Erythroblast (primary cell): ENCODE results near the gene EFHD1.
"Not testable (repeated sequence)": the region's sequence is repeated elsewhere in the genome, so short reads cannot be mapped to it uniquely, and the experiment has no call there.

ENCODE experiments used
- DNase-seq, 2 experiments: peaks; one replicate each; lab custom pipeline; 2025; lab: John Stamatoyannopoulos, UW
- GATA1 ChIP-seq: IDR thresholded peaks from 2 replicates; pipeline ENCODE4 v1.6.1; 2011; ENCODE audit warnings: low read depth, mild to moderate bottlenecking, control low read depth, low read length, moderate library complexity
- POLR2A ChIP-seq: IDR thresholded peaks from 2 replicates; pipeline ENCODE4 v1.6.1; 2011; ENCODE audit warnings: mild to moderate bottlenecking, low read length

Gene EFHD1

DNA sequence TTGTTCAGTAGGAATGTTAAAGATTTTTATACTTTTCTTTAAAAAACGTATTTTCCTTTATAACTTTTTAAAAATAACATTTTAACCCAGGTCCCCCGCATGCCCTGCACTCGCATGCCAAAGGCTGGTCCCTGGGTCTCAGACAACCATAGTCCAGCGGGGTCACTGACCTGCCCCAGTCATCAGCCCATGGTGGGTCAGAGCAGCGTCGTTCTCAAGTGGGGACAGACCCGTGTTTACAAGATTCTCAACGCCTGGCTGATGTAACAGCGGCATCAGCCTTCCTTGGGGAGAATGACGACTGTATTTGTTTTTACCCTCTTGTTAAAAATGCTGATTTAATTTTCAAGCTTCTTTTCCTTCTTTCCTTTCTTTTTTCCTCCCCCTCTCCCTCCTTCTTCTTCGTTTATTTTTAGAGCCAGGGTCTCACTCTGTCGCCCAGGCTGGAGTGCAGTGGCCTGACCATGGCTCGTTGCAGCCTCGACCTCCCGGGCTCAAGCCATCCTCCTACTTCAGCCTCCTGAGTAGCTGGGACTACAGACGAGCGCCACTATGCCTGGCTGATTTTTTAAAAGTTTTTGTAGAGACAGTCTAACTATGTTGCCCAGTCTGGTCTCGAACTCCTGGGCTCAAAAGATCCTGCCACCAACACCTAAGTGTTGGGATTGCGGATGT is 1.0 kb upstream of the EFHD1 start:
- no peak for TF ChIP-seq GATA1
- no peak for TF ChIP-seq POLR2A
- DNase-seq, result no peak

DNA sequence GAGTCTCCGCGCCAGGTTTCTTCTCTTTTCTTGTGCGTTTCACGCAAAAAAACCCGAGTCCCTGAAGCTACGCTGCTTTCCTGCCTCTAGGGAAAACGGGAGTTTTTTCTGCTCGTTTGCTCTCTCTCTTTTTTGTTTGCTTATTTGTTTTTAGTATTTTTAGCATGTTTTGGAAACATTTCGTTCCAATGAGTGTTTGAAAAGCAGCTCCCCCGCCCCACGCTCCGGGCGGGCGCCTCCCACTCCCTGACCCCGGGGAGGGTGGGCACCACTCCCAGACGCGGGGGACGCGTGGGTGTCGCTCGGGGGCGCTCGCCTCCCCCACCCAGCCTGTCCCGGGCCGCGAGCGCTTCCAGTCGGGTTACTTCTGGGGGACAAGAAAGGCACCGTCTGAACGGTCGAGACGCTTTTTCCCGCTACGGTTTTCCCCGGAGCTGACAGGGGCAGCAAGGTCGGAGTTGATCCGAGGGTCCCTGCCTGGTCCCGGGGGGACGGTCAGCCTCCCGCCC is 446 bp upstream of the EFHD1 start:
- TF ChIP-seq POLR2A (no peak), GATA1 (no peak)
- no peak for DNase-seq

DNA sequence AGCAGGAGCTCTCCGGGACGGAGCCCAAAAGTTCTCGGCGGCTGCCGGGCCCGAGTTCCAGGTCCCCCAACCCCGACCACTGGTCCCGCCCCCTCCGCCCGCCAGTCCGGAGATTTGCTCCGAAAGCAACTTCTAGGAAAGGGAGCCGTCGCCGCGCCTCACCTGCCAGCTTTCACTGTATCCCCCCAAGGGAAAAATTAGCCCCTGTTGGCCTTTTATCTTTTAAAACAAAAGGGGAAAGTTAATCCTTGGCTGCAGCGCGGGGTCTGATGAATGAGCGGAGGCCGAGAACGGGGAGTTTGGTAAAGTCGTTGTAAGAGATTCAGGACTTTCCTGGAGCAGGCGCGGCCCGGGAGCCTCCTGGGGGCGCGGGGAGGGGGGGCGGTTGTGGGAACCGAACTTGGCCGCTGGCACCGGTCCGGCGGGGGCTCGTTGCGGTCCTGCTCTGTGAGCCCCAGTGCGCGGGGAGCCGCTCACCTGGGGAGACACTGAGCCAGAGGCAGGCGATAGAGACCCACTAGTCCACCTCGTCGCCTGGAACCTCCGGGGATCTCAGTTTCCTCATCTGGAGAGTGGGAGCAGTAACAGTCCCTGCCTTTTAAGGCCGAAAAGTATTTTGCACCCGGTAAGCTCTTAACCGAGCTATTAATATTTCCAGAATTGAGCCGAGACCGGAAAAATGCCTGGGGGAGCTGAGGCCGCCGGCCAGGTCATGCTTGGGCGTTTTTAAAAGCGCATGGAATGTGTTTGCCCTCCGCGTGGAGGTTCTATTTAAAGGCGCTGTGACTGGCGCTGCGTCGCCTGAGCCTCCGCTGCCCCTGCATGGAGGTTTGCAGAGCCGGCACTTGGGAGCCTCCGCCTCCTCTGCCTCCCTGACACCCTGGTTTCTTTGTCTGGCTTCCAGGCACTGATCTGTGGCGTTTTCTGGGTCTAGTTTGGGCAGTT is 1.1 kb downstream of the EFHD1 start:
- no peak for TF ChIP-seq GATA1
- TF ChIP-seq POLR2A, result no peak
- DNase-seq, result no peak

DNA sequence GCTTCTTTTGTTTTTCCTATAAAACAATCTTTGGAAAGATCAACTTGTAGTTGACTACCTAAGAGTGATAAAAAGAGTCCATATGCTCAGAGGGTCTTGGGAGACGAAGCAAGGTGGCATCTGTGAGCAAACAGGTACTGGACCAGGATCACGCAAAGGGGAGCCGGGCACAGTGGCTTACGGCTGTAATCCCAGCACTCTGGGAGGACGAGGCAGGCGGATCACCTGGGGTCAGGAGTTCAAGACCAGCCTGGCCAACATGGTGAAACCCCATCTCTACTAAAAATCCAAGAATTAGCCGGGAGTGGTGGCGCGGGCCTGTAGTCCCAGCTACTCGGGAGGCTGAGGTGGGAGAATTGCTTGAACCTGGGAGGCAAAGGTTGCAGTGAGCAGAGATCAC is 2.0 kb downstream of the EFHD1 start:
- DNase-seq, result not testable (repeated sequence)

DNA sequence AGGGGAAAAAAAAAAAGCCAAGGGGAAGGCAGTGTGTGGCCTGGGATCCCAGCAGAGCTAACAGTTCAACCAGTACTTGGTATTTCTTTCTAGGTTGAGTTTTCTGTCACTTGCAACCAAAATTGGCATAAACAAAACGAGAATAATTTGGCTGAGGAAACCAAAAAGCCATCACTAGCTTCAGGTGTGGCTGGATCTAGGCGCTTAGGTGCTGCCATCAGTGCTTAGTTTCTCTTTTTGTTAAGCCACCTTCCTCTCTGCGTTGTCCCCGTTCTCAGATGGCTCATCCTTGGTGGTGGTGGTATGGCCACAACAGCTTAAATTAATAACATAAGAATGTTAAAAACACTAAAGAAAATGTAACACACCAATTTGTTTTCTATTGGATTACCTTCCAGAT is 2.4 kb downstream of the EFHD1 start:
- DNase-seq, result no peak
- TF ChIP-seq POLR2A (no peak), GATA1 (no peak)

DNA sequence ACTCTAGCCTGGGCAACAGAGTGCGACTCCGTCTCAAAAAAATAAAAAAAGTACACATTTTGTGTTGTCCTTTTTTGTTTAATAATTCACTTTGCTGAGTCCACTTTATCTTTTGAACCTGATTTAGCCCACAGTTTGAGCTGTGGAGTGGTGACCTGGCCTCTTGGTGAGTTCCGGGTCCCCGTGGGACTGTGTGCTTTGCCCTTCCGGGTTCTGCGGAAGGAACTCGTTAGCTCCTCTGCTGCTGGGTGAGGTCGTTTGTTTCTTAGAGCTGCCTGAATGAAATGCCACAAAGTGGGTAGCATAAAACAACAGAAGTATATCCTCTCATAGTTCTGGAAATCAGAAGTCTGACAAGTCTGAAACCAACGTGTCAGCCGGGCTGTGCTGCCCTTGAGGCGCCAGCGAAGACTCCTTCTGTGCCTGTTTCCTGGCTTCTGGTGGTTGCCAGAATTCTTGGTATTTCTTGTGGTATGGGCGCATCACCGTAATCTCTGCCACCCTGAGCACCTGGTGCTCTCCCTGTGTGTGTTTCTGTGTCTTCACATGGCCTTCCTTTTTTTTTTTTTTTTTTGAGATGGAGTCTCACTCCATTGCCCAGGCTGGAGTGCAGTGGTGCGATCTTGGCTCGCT is 3.5 kb downstream of the EFHD1 start:
- DNase-seq, result no peak
- TF ChIP-seq POLR2A, result no peak
- no peak for TF ChIP-seq GATA1

DNA sequence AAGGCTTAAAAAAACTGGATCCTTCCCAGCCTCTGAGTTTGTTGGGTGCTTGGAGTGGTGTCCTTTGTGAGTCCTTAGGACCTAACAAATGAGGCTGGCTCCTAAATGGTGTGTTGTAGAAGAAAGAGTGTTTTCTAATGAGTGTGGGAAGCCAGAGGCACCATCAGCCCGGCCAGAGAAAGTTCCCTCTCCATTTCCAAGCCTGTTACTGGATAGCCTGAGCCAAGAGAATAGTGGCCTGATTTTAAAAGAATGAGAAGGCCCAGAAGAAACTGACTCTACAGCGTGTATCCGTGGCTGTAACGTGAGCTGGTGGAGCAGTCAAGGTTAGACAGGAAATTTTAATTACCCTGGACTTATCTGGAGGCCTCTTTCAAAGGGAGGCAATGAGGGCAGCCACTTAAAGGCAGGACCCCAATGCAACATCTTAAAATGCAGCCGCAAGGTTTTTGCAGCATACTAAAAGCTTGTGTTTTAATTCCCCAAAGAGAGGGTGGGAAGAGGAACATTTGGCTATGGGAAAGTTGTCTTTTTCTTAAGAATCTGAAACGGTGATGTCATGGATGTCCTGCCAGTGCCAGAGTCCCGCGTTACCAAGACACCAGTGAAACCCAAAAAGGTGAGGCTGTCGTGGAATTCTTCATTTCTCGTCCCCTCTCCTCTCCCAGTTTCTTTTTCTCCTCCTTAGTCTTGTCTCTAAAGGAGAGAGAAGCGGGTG is 4.6 kb downstream of the EFHD1 start:
- no peak for TF ChIP-seq POLR2A
- no peak for TF ChIP-seq GATA1
- DNase-seq, result no peak

DNA sequence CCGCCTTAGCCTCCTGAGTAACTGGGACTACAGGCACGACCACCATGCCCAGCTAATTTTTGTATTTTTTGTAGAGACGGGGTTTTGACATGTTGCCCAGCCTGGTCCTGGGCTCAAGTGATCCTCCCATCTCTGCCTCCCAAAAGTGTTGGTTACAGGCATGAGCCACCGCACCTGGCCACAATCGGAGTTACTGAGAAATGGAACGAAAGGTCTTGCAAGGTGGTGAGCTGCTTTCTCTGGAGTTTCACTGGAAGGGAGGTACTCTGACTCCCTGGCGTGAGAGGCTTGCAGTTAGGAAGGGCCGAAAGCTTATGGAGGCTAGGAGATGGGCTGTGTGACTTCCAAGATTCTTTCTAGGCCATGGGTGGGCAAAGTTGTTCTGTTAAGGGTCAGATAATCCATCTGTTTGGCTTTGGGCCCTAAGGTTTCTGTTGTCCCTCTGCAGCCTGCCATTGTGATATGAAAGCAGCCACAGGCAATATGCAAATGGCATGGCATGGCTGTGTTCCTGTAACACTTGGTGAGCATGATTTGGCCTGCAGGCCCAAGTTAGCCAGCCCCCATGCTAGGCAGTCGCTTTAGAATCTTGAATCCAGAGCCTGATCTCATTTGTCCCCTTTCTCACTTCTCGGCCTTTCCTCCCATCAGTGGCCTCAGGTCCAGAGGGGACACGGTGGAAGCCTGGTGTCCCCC is 7.9 kb downstream of the EFHD1 start:
- no peak for DNase-seq
- TF ChIP-seq POLR2A, result no peak
- no peak for TF ChIP-seq GATA1

DNA sequence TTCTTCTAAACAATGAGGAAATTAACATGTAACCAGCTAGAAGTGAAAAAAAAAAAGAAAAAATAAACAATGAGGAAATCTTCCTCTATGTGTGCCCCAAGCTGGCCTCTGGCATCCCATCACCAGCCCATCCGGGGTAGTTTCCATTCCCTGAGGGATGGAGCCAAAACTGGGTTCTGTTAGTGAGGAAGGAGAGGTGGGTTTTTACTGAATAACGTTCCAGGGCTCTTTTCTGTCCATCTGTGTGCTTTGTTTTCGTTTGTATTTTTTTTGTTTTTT is 9.7 kb downstream of the EFHD1 start:
- no peak for DNase-seq
- TF ChIP-seq GATA1 (no peak), POLR2A (no peak)

DNA sequence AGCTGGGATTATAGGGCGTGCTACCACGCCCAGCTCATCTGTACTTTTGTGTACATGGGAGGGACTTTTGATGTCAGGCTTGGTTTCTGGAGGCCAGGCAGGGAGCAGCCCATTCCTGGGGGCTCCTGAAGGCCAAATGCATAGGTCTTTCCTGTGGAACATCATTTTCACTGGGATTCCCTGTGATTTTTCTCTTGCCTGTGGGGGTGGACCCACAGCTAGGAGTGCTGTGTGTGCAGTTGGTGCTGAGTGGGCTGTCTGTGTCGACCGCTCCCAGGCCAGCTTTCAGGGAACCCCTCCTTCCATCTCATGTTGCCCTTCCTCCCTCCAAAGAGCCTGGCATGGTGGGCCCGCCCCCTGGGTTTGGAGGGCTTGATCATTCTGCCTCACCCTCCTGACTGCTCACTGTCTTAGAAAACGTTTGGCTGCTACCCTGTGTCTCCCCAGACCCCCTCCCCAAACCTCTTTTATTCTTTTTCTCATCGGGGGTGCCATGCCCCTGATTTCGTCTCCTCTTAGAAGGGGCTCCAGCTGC is 10.5 kb downstream of the EFHD1 start:
- TF ChIP-seq GATA1, result no peak
- TF ChIP-seq POLR2A, result no peak

DNA sequence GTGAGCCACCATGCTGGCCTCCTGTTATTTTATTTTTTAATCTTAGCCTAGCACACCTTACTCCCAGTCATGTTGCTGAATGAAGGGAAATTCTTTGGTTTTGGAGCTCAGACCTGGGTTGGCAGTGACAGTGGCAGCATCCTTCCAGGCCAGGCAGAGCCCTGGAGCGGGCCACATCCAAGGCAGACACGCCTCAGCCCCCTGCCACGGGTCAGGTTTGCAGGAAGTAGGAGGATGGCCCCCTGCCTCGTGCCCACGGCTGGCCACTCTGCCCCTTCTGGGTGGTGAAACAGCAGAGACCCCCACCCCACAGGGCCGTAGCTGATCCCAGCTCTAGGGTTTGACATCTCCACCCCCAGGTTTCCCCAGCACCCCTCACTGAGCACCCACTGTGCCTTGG is 11.7 kb downstream of the EFHD1 start:
- TF ChIP-seq GATA1, result no peak
- no peak for TF ChIP-seq POLR2A
- no peak for DNase-seq

More for the DNA sequence above, 10.5 kb downstream of the EFHD1 start:
- DNase-seq, result no peak

DNA sequence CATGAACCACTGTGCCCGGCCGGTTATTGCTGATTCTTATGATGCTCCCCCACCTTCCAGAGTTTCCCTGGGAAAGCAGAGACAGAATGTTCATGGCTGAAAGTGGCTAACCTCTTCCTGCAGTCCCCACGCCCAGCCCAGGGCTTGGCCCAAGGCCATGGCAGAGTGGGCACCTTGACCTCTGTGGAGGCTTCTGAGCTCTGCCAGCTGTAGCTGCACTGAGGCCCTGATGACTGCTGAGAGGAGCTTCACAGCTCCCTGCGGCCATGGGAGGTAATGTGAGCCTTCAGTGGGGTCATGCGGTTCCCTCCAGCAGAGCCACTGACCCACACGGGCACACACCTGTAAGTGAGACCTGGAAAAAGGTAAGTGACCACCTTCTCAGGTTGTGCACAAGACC is 13.3 kb downstream of the EFHD1 start:
- no peak for DNase-seq
- TF ChIP-seq GATA1 (no peak), POLR2A (no peak)

DNA sequence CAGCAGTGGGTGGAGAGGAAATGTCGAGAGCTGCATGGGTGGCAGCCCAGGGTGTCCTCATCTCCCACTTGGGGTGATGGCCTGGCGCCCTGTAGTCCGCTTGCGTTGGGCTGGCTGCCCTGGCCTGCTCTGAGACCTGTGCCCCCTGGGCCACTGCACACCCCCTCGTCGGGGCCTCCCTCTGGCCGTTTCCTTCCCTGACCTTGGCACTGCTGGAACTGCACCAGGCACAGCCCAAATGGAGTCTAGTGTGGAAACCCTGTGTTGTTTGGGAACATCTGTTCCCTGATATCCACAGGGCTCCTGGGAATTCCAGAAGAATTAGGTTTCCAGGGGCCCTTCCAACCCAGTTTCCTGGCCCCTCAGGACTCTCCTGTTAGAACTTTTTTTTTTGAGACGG is 13.9 kb downstream of the EFHD1 start:
- DNase-seq, result no peak
- no peak for TF ChIP-seq POLR2A
- TF ChIP-seq GATA1, result no peak

DNA sequence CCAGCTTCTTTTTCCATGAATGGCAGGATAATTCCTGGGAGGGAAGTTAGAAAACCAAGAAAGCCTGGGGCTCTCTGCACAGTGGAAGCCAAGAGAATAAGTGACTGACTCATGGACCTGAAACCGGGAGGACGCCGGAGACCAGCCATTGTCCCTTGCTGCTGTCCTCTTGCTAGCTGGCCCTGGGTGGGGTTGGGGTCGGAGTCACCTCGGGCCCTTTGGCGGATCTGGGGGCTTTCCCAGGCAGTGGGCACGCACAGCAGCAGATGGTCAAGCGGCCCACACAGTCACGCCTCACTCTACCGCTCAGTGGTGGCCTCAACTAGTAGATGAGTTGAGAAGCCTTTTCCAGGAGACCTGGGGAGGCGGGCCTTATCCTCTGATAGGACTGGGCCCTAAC is 15.6 kb downstream of the EFHD1 start:
- TF ChIP-seq GATA1 (no peak), POLR2A (no peak)
- DNase-seq, result no peak

DNA sequence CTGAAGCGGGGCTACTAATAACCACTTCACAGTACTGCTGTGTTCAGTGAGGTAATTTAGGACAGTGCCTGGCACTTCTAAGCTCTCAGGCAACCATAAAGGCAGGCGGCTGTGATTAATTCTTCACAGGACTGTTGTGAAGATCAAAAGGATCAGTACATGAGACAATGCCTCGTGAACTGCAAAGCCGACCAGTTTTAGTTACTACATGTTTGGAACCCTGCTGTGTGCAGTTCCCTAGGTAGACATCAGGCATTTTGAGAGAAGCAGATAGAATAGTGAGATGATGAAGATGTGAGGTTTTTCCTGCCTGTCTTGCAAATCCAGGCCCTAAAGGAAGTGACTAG is 19.1 kb downstream of the EFHD1 start:
- TF ChIP-seq POLR2A (no peak), GATA1 (no peak)
- no peak for DNase-seq
